Tibial artery (tissue), 4 donors: ENCODE measurements around the gene PRDM16.

Experiments
- DNase-seq, 2 donors: peaks; one replicate each; pipeline ENCODE4 v3.0.0-alpha.2; 2019
- H3K27ac ChIP-seq, 2 donors: fragments of 200-600 bp; sonication (generic) in 1 of 2; 1 replicate in 1 of 2; 2 replicates in 1 of 2; pipeline ENCODE4 v1.5.1; 2018 to 2019; ENCODE audit warnings: mild to moderate bottlenecking in 1 of 2
- H3K27me3 ChIP-seq, 2 donors: fragments of 200-600 bp; sonication (generic) in 1 of 2; one replicate each; pipeline versions ENCODE4 v1.5.1 to v1.6.0; 2016 to 2019
- H3K36me3 ChIP-seq, 3 donors: fragments of 200-600 bp; sonication (generic) in 2 of 3; one replicate each; pipeline ENCODE4 v1.5.1; 2016 to 2019; ENCODE audit warnings: mild to moderate bottlenecking in 2 of 3
- H3K4me1 ChIP-seq, 4 donors: fragments of 200-600 bp; sonication (generic) in 2 of 4; 1 replicate in 3 of 4; 2 replicates in 1 of 4; pipeline ENCODE4 v1.5.1; 2016 to 2019
- H3K4me3 ChIP-seq, 2 donors: fragments of 200-600 bp; sonication (generic) in 1 of 2; 1 replicate in 1 of 2; 2 replicates in 1 of 2; pipeline ENCODE4 v1.5.1; 2018 to 2019; ENCODE audit warnings: mild to moderate bottlenecking in 2 of 2
- H3K9me3 ChIP-seq, 3 donors: fragments of 200-600 bp; sonication (generic) in 1 of 3; one replicate each; pipeline ENCODE4 v1.5.1; 2016 to 2019
- CTCF ChIP-seq, 2 experiments: fragments of 200-600 bp in 1 of 2; fragments of 450-650 bp in 1 of 2; IDR thresholded peaks; one replicate each; pipeline ENCODE4 v1.5.1; 2017 to 2019; ENCODE audit warnings: antibody characterized with exemption in 2 of 2, mild to moderate bottlenecking in 1 of 2, moderate library complexity in 1 of 2
- intact Hi-C: fragments of 100-400 bp; cut with DNase I; formaldehyde crosslinking; loops from one replicate; pipeline ENCODE4 v1.15.0; 2023; ENCODE audit warnings: low total_unique reads

PRDM16 gene

GRCh38 chr1:3461238-3461933 is 392.4 kb downstream of the PRDM16 start:
- peaks cover 0 to 10% of the 10 kb centered on the region in 2 donors for H3K27me3 ChIP-seq
- DNase-seq, result no peak
- H3K4me1 ChIP-seq, result peaks cover 0 to 26% (median 12%) of the 10 kb centered on the region in 4 donors

GRCh38 chr1:3461934-3462275 is 392.9 kb downstream of the PRDM16 start:
- Histone ChIP-seq H3K4me3 (no peak overlapping the region), H3K27me3 (peaks cover 0 to 13% of the 10 kb centered on the region in 2 donors), H3K36me3 (no peaks in the 10 kb centered on the region), H3K27ac (no peak overlapping the region), H3K4me1 (peaks cover 0 to 26% (median 12%) of the 10 kb centered on the region in 4 donors), H3K9me3 (no peaks in the 10 kb centered on the region)
- no peak for DNase-seq
- intact Hi-C loops, result no loop called here
- no peak for TF ChIP-seq CTCF (IDR thresholded peaks at IDR 0.05)

More at GRCh38 chr1:3461238-3461933, 392.4 kb downstream of the PRDM16 start:
- Histone ChIP-seq H3K9me3 (no peaks in the 10 kb centered on the region), H3K4me3 (no peak overlapping the region), H3K36me3 (no peaks in the 10 kb centered on the region), H3K27ac (no peak overlapping the region)
- no peak for TF ChIP-seq CTCF (IDR thresholded peaks at IDR 0.05)
- intact Hi-C loops, result no loop called here

- Histone ChIP-seq H3K27ac (no peak overlapping the region), H3K36me3 (no peaks in the 10 kb centered on the region), H3K27me3 (peaks cover 0 to 19% of the 10 kb centered on the region in 2 donors), H3K4me1 (peaks cover 0 to 23% (median 12%) of the 10 kb centered on the region in 4 donors), H3K9me3 (no peaks in the 10 kb centered on the region), H3K4me3 (no peak overlapping the region)
- no peak for DNase-seq
- TF ChIP-seq CTCF (IDR thresholded peaks at IDR 0.05), result no peak
- intact Hi-C loops, result no loop called here
Observed at GRCh38 chr1:3462356-3463012, 393.5 kb downstream of the PRDM16 start.

GRCh38 chr1:3463013-3463385 is 394.0 kb downstream of the PRDM16 start:
- intact Hi-C loops, result no loop called here
- Histone ChIP-seq H3K9me3 (no peaks in the 10 kb centered on the region), H3K36me3 (no peaks in the 10 kb centered on the region), H3K27me3 (peaks cover 0 to 24% of the 10 kb centered on the region in 2 donors), H3K27ac (no peak overlapping the region), H3K4me1 (peaks cover 0 to 17% (median 12%) of the 10 kb centered on the region in 4 donors), H3K4me3 (no peak overlapping the region)
- no peak for TF ChIP-seq CTCF (IDR thresholded peaks at IDR 0.05)
- no peak for DNase-seq

- DNase-seq, result no peak
- Histone ChIP-seq H3K9me3 (no peaks in the 10 kb centered on the region), H3K4me3 (no peak overlapping the region), H3K27ac (no peak overlapping the region), H3K36me3 (no peaks in the 10 kb centered on the region), H3K27me3 (peaks cover 0 to 29% of the 10 kb centered on the region in 2 donors), H3K4me1 (peaks cover 0 to 17% (median 12%) of the 10 kb centered on the region in 4 donors)
- intact Hi-C loops, result no loop called here
- no peak for TF ChIP-seq CTCF (IDR thresholded peaks at IDR 0.05)
Observed at GRCh38 chr1:3463408-3463863, 394.4 kb downstream of the PRDM16 start.
